ENCODE results near the gene SCPEP1.
"Not testable (repeated sequence)": the region's sequence is repeated elsewhere in the genome, so short reads cannot be mapped to it uniquely, and the experiment has no call there.

Gene SCPEP1

GRCh38 chr17:56966338-56966737, 11.6 kb upstream of the SCPEP1 start:
- no peak overlapping the region for H3K4me2 ChIP-seq (ENCODE audit: low read length)
- H3K9me3 ChIP-seq (replicated peaks; ENCODE audit: low read length) = no peaks in the 10 kb centered on the region

GRCh38 chr17:56970974-56971373, 7.0 kb upstream of the SCPEP1 start:
- Histone ChIP-seq H3K4me2 (ENCODE audit: low read length) (no peak overlapping the region), H3K27me3 (ENCODE audit: control insufficient read depth, insufficient read depth, low read length) (no peaks in the 10 kb centered on the region), H3K4me1 (ENCODE audit: control insufficient read depth, insufficient read depth, low read length) (no peaks in the 10 kb centered on the region), H3K4me3 (ENCODE audit: low read length) (no peak overlapping the region), H3K9ac (ENCODE audit: low read depth, low read length) (no peak overlapping the region), H3K9me3 (replicated peaks; ENCODE audit: low read length) (no peaks in the 10 kb centered on the region), H3K36me3 (ENCODE audit: insufficient read depth, low read length) (no peaks in the 10 kb centered on the region)

More at GRCh38 chr17:56966338-56966737, 11.6 kb upstream of the SCPEP1 start:
- Histone ChIP-seq H3K4me1 (ENCODE audit: control insufficient read depth, insufficient read depth, low read length) (no peaks in the 10 kb centered on the region), H3K9ac (ENCODE audit: low read depth, low read length) (no peak overlapping the region), H3K36me3 (ENCODE audit: insufficient read depth, low read length) (no peaks in the 10 kb centered on the region), H3K27me3 (ENCODE audit: control insufficient read depth, insufficient read depth, low read length) (no peaks in the 10 kb centered on the region), H3K4me3 (ENCODE audit: low read length) (no peak overlapping the region)

GRCh38 chr17:56972111-56972730, 5.7 kb upstream of the SCPEP1 start:
- H3K4me3 ChIP-seq (ENCODE audit: low read length) = no peak overlapping the region
- no peaks in the 10 kb centered on the region for H3K4me1 ChIP-seq (ENCODE audit: control insufficient read depth, insufficient read depth, low read length)
- H3K27me3 ChIP-seq (ENCODE audit: control insufficient read depth, insufficient read depth, low read length) = no peaks in the 10 kb centered on the region
- H3K9me3 ChIP-seq (replicated peaks; ENCODE audit: low read length) = no peaks in the 10 kb centered on the region
- no peak overlapping the region for H3K4me2 ChIP-seq (ENCODE audit: low read length)
- H3K9ac ChIP-seq (ENCODE audit: low read depth, low read length) = no peak overlapping the region
- no peaks in the 10 kb centered on the region for H3K36me3 ChIP-seq (ENCODE audit: insufficient read depth, low read length)

DNA sequence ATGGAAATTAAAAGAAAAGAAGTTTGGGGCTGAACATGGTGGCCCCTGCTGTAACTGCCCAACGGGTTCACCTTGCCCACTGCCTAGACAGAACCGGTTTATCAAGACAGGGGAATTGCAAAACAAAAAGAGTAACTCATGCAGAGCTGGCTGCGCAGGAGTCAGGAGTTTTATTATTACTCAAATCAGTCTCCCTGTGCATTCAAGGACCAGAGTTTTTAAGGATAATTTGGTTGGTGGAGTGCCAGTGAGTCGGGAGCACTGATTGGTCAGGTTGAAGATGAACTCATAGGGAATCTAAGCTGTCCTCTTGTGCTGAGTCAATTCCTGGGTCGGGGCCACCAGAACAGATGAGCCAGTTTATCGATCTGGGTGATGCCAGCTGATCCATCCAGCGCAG, 4.4 kb upstream of the SCPEP1 start:
- no peaks in the 10 kb centered on the region for H3K36me3 ChIP-seq (ENCODE audit: insufficient read depth, low read length)
- peaks cover 1% of the 10 kb centered on the region for H3K4me1 ChIP-seq (ENCODE audit: control insufficient read depth, insufficient read depth, low read length)
- H3K9me3 ChIP-seq (replicated peaks; ENCODE audit: low read length) = no peaks in the 10 kb centered on the region
- no peak overlapping the region for H3K9ac ChIP-seq (ENCODE audit: low read depth, low read length)
- no peak overlapping the region for H3K4me2 ChIP-seq (ENCODE audit: low read length)
- no peak overlapping the region for H3K4me3 ChIP-seq (ENCODE audit: low read length)
- no peaks in the 10 kb centered on the region for H3K27me3 ChIP-seq (ENCODE audit: control insufficient read depth, insufficient read depth, low read length)

DNA sequence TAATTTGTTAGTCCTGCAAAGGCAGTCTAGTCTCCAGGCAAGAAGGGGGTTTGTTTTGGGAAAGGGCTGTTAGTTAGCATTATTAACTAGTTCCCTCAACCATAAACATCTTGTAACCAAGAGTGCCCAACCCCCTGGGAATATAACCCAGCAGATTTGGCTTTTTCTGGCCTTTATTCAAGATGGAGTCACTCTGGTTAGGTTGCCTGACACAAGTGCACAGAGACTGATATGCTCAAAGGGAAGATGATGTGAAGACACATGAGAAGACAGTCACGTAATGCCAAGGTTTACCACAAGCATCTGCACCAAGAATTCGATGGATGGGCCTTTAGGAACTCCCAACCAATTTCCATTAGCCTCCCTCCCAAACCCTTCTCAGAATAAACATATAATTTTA, 3.9 kb upstream of the SCPEP1 start:
- no peaks in the 10 kb centered on the region for H3K9me3 ChIP-seq (replicated peaks; ENCODE audit: low read length)
- no peak overlapping the region for H3K9ac ChIP-seq (ENCODE audit: low read depth, low read length)
- H3K36me3 ChIP-seq (ENCODE audit: insufficient read depth, low read length) = no peaks in the 10 kb centered on the region
- H3K4me3 ChIP-seq (ENCODE audit: low read length) = no peak overlapping the region
- H3K4me2 ChIP-seq (ENCODE audit: low read length) = no peak overlapping the region
- H3K27me3 ChIP-seq (ENCODE audit: control insufficient read depth, insufficient read depth, low read length) = no peaks in the 10 kb centered on the region
- peaks cover 7% of the 10 kb centered on the region for H3K4me1 ChIP-seq (ENCODE audit: control insufficient read depth, insufficient read depth, low read length)

GRCh38 chr17:56975656-56976055, 2.3 kb upstream of the SCPEP1 start:
- Histone ChIP-seq H3K9me3 (replicated peaks; ENCODE audit: low read length) (no peaks in the 10 kb centered on the region), H3K4me1 (ENCODE audit: control insufficient read depth, insufficient read depth, low read length) (peaks cover 9% of the 10 kb centered on the region), H3K9ac (ENCODE audit: low read depth, low read length) (no peak overlapping the region)

DNA sequence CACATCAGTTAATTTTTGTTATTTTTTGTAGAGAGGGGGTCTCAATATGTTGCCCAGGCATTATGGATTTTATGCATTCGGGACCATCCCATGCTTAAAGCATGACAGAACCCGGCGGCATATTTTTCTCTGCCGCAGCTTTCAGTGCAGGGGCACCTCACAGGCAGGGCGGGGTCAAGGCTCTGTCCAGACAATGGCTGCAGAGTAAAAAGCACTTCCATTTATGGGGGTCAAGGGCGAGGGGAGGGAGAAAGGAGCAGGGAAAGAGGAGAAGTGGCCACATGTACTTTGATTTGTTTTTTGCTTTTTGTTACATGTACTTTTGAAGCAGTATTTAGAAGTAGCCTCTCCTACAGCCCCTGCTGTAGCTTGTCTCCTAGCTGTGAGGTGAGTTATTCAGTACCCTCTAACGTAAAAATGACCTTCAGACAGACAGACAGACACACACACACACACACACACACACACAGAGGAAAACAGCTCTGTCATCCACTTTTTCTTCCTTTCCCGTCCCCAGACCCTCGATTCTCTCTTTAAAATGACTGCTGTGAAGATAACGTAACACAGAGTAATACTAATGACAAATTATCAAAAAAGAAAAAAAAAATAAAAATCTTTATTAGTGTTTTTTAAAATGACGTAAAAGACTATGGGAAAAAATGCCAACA, 856 bp upstream of the SCPEP1 start:
- Histone ChIP-seq H3K4me2 (ENCODE audit: low read length) (peak overlapping the region; percentile 94), H3K9me3 (replicated peaks; ENCODE audit: low read length) (no peaks in the 10 kb centered on the region), H3K27me3 (ENCODE audit: control insufficient read depth, insufficient read depth, low read length) (no peaks in the 10 kb centered on the region), H3K36me3 (ENCODE audit: insufficient read depth, low read length) (no peaks in the 10 kb centered on the region), H3K4me1 (ENCODE audit: control insufficient read depth, insufficient read depth, low read length) (peaks cover 9% of the 10 kb centered on the region), H3K9ac (ENCODE audit: low read depth, low read length) (peak overlapping the region; percentile 65), H3K4me3 (ENCODE audit: low read length) (peak overlapping the region; percentile 88)

More at GRCh38 chr17:56975656-56976055, 2.3 kb upstream of the SCPEP1 start:
- no peak overlapping the region for H3K4me2 ChIP-seq (ENCODE audit: low read length)
- no peaks in the 10 kb centered on the region for H3K27me3 ChIP-seq (ENCODE audit: control insufficient read depth, insufficient read depth, low read length)
- no peak overlapping the region for H3K4me3 ChIP-seq (ENCODE audit: low read length)
- no peaks in the 10 kb centered on the region for H3K36me3 ChIP-seq (ENCODE audit: insufficient read depth, low read length)

DNA sequence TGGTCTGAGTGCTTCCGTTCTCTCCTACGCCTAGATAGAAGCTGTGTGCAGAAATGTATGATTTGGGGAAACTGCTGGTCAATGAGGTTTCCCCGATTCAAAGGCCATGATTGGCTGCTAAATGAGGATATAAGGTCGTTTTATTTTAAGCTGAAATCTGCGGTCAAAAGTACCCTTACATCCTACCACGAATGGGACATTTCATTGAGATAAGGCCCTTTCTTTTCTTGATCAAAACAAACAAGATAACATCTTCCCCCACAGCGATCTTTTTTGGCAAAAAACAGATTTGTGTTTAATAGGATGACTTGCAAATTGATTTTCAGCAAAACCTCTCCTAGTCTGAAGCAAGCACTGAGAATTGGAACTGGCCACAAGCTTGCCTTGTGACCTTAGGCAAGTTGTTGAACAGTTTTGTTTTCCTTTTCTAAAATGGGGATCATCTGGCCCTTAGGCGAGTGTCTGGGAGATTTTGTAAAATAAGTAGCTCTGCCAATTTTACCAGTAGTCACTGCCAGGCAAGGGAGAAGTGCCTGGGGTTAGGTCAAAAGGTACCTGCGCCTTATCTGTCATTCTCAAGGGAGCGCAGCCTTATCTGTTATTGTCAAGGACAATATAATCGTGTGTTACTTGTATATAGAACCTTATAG, 635 bp downstream of the SCPEP1 start:
- Histone ChIP-seq H3K4me1 (ENCODE audit: control insufficient read depth, insufficient read depth, low read length) (peaks cover 9% of the 10 kb centered on the region), H3K9me3 (replicated peaks; ENCODE audit: low read length) (no peaks in the 10 kb centered on the region), H3K4me2 (ENCODE audit: low read length) (peak overlapping the region; percentile 94), H3K27me3 (ENCODE audit: control insufficient read depth, insufficient read depth, low read length) (no peaks in the 10 kb centered on the region), H3K9ac (ENCODE audit: low read depth, low read length) (peak overlapping the region; percentile 82), H3K36me3 (ENCODE audit: insufficient read depth, low read length) (no peaks in the 10 kb centered on the region), H3K4me3 (ENCODE audit: low read length) (peak overlapping the region; percentile 88)

- no peaks in the 10 kb centered on the region for H3K36me3 ChIP-seq (ENCODE audit: insufficient read depth, low read length)
- H3K9me3 ChIP-seq (replicated peaks; ENCODE audit: low read length) = no peaks in the 10 kb centered on the region
- peak overlapping the region; percentile 94 for H3K4me2 ChIP-seq (ENCODE audit: low read length)
- H3K27me3 ChIP-seq (ENCODE audit: control insufficient read depth, insufficient read depth, low read length) = no peaks in the 10 kb centered on the region
- H3K9ac ChIP-seq (ENCODE audit: low read depth, low read length) = no peak overlapping the region
- H3K4me3 ChIP-seq (ENCODE audit: low read length) = peak overlapping the region; percentile 88
- H3K4me1 ChIP-seq (ENCODE audit: control insufficient read depth, insufficient read depth, low read length) = peaks cover 9% of the 10 kb centered on the region
Measured at GRCh38 chr17:56979091-56979480, 1.2 kb downstream of the SCPEP1 start.

- H3K4me2 ChIP-seq (ENCODE audit: low read length); H3K36me3 ChIP-seq (ENCODE audit: insufficient read depth, low read length); H3K9me3 ChIP-seq (replicated peaks; ENCODE audit: low read length); H3K9ac ChIP-seq (ENCODE audit: low read depth, low read length); H3K27me3 ChIP-seq (ENCODE audit: control insufficient read depth, insufficient read depth, low read length); H3K4me1 ChIP-seq (ENCODE audit: control insufficient read depth, insufficient read depth, low read length); H3K4me3 ChIP-seq (ENCODE audit: low read length): not testable (repeated sequence)
Measured at GRCh38 chr17:56980526-56980925, 2.6 kb downstream of the SCPEP1 start.

GRCh38 chr17:56982312-56982711, 4.4 kb downstream of the SCPEP1 start:
- H3K9me3 ChIP-seq (replicated peaks; ENCODE audit: low read length) = no peaks in the 10 kb centered on the region
- no peak overlapping the region for H3K9ac ChIP-seq (ENCODE audit: low read depth, low read length)
- peaks cover 9% of the 10 kb centered on the region for H3K4me1 ChIP-seq (ENCODE audit: control insufficient read depth, insufficient read depth, low read length)
- H3K4me2 ChIP-seq (ENCODE audit: low read length) = no peak overlapping the region
- H3K27me3 ChIP-seq (ENCODE audit: control insufficient read depth, insufficient read depth, low read length) = no peaks in the 10 kb centered on the region
- no peak overlapping the region for H3K4me3 ChIP-seq (ENCODE audit: low read length)
- peaks cover 10% of the 10 kb centered on the region for H3K36me3 ChIP-seq (ENCODE audit: insufficient read depth, low read length)
